A673 (cell line): ENCODE results near the gene SRRM3.

ENCODE experiments used
- CTCF ChIP-seq: fragments of 300-800, 200-600 bp; sonication (generic); conservative IDR thresholded peaks from 2 replicates; pipeline ENCODE4 v1.5.1; 2017; ENCODE audit warnings: low read depth, mild to moderate bottlenecking, antibody characterized with exemption, low read length, moderate library complexity, mixed read lengths
- EZH2 ChIP-seq: fragments of 200-600 bp; sonication (generic); IDR thresholded peaks from 2 replicates; pipeline ENCODE4 v1.6.1; 2017; ENCODE audit warnings: borderline replicate concordance, low read depth, mild to moderate bottlenecking, mixed read lengths, antibody characterized with exemption, low read length; ENCODE audit not compliant: poor library complexity, severe bottlenecking

GRCh38 chr7:76230214-76230613, 28.5 kb downstream of the SRRM3 start:
- no peak for TF ChIP-seq CTCF
- no peak for TF ChIP-seq EZH2
